ENCODE data around the gene SPG7.
"Not testable (repeated sequence)": the region's sequence is repeated elsewhere in the genome, so short reads cannot be mapped to it uniquely, and the experiment has no call there.

SPG7 gene

GRCh38 chr16:89575247-89576152, 67.3 kb downstream of the SPG7 start, which contains the start of gene CPNE7:
Gene CPNE7 (plus strand): TSS chr16:89575758. CDS start chr16:89575898, 140 bp downstream.
- in situ Hi-C loops (cut with MboI; ENCODE audit: low sequenced_read_pairs), result no loop called here

DNA sequence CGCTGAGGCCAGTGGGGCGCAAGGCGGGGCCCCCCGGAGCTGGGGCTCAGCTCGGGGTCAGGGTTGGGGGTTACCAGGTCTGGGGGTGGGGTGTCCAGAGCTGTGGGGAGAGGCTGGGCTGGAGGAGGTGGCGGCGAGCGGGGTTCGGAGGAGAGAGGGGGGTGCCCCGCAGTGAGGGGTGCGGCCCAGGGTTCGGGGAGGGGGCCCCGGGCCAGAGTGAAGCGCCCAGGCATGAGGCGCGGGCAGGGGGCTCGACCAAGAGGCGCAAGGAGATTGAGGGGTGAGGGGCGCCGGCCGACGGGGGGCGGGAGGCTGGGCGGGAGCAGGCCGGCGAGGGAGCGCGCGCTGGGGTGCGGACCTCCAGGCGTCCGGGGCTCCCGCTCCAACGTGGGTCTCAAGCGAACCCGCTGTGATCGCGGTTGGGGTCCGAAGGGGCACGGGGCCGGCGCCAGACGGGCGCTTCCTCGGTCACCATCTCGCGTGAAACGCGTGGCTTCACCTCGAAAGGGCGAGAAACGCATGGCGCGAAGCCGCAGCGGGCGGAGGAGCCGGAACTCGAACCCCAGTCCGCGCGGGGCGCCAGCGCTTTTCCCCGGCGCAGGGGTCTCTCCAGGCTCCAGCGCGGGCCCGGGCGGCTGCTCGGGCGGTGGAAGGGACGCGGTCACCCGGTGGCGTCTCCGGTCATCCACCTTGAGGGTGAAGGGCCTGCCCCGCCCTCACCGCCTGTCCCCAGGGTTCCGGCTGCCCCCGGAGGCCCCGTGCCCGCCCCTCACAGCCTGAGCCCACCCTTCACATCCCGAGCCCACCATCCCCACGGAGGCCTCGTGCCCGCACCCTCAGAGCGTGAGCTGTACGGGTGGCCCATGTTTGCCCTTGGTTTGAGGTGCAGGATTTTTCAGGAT, 68.2 kb downstream of the SPG7 start:
- in situ Hi-C loops (cut with MboI; ENCODE audit: low sequenced_read_pairs), result no loop called here

DNA sequence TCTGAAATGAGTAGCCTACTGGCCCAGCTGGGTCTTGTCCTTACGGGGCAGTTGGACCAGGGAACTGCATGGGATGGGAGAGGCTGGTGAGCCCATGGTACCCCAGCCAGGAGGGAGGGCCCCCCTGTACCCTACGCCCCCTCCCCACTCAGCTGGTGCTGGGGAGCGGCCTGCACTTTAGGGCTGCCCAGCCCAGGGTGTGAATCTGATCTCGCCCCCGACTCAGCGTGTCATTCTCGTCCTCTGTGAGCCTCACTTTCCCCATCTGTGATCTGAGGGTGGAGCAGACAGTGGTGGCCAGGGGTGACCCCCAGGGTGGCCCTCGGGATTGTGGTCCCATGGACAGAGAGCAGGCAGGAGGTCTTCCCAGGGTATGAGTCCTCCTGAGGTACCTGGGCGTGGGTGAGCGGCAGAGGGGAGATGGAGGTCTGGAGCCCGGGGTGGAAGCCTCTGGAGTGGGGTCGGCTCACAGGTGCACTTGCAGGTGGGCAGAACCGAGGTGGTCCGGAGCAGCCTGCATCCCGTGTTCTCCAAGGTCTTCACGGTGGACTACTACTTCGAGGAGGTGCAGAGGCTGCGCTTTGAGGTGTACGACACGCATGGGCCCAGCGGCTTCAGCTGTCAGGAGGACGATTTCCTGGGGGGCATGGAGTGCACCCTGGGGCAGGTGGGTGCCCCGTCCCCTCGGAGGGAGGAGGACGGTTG, 69.0 kb downstream of the SPG7 start:
- in situ Hi-C loops (cut with MboI; ENCODE audit: low sequenced_read_pairs), result no loop called here

GRCh38 chr16:89579351-89579750, 71.1 kb downstream of the SPG7 start:
- in situ Hi-C loops (cut with MboI; ENCODE audit: low sequenced_read_pairs), result no loop called here

GRCh38 chr16:89581045-89581695, 73.0 kb downstream of the SPG7 start:
- in situ Hi-C loops (cut with MboI; ENCODE audit: low sequenced_read_pairs), result no loop called here

DNA sequence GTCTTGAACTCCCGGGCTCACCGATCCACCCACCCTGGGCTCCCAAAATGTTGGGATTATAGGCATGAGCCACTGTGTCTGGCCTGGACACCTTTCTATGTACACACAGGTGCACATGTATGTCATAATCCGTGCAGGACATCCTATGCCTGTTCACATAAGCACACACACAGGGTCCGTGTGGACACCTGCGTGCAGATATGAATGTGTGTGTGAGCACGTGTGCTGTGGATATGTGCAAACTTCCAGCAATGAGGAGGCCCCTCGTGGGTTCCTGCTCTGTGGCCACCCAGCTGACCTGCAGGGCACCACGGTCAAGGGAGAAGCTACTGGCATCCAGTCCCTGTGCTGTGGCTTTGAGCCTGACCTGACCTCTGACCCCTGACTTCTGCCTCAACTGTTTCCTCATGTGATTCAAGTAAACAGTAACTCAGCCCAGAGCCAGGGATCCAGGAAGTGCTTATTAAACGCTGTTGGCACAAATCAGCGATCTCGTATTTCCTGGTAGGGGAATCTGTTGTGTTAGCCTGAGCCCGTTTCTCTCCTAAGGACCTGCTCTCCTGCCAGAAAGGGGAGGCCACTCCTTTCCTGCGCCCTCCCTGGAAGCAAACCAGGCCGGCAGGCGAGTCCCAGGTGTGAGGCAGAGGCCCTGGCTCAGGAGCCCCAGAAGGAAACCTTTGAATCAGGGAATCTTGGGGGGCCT, 73.8 kb downstream of the SPG7 start:
- in situ Hi-C loops (cut with MboI; ENCODE audit: low sequenced_read_pairs), result no loop called here

DNA sequence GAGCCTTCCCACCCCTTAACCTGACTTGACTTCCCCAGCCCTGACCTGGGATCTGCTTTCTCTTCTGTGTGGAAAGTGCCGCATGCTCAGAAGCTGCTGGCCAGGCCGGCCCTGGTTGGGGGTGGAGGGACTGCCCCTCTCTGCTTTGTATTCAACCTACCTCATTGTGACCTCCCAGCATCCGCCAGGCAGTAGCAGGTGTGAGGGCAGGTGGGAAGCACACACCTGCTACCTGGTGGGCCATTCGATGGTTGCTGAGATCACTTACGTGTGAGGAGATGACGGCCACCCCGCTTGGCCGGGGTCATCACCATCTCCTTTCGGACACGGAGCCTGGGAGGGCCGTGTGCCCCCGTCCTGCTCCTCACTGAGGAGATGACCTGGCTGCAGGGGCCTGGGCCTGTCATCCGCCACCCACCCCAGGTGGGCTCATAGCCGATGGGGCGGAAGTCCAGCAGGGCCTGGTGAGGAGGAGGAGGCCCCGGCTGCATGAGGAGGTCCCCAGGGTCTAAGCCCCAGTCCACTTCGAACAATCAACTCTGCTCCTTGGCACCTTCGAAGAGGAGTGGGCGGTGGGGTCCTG, 74.5 kb downstream of the SPG7 start:
- in situ Hi-C loops (cut with MboI; ENCODE audit: low sequenced_read_pairs), result no loop called here

- in situ Hi-C loops (cut with MboI; ENCODE audit: low sequenced_read_pairs), result no loop called here
Measured at GRCh38 chr16:89583197-89583894, 75.1 kb downstream of the SPG7 start.

DNA sequence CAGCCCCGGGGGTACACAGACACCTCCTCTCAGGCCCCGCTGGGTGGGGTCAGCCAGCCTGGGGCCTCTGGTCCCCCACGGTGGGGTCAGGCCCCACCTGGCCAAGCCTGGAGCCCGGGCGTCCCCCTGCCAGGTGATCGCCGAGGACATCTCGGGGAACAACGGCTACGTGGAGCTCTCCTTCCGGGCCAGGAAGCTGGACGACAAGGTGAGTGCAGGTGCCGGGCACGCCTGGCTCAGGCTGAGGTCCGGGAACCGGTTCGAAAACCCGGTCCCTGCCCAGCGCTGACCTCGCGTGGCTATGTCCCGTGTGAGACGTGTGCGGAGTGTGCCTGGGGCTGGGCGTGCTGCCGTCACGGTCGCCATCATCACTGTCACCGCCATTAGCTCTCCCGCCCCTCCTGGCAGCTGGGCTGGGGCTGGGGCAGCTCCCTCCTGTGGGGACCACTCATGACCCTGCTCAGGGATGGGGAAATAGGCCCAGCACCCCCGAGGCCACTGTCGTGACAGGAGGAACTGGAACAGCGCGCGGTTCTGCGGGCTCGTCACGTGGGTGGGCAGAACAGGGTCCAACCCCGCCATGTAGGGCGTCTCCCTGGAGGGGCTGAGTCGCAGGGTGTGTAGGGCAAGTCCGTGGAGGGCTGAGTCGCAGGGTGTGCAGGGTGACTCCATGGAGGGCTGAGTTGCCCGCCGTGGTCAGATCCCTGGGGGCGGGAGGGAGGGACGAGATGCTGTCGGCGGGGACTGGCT, 75.9 kb downstream of the SPG7 start:
- in situ Hi-C loops (cut with MboI; ENCODE audit: low sequenced_read_pairs), result no loop called here

DNA sequence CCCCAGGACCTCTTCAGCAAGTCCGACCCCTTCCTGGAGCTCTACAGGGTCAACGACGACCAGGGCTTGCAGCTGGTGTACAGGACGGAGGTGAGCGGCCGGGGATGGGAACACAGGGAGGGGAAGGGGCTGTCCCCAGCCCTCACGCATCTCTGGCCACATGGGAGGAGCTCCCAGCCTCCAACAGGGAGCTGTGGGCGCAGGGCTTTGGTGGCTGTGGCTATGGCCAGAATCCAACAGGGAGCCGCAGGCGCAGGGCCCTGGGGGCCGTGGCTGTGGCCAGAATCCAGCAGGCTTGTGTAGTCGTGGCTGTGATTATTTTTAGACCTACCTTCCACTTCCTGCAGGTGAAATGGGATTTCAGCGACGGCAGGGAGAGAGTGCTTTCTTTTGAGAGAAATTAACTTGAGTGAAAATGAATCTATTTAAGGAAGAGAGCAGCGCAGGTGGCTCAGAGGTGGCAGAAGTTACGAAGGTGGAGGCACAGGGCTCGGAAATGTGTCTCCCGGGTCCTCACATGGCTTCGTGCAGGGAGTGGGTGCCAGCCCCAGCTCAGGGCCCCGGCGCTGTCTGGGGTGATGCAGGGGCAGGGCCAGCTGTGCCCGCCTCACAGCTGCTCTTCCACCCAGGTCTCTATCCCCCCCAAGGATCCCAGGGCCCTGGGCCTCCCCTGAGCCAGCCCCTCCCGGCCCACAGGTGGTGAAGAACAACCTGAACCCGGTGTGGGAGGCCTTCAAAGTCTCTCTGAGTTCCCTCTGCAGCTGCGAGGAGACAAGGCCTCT, 76.8 kb downstream of the SPG7 start:
- in situ Hi-C loops (cut with MboI; ENCODE audit: low sequenced_read_pairs), result no loop called here

DNA sequence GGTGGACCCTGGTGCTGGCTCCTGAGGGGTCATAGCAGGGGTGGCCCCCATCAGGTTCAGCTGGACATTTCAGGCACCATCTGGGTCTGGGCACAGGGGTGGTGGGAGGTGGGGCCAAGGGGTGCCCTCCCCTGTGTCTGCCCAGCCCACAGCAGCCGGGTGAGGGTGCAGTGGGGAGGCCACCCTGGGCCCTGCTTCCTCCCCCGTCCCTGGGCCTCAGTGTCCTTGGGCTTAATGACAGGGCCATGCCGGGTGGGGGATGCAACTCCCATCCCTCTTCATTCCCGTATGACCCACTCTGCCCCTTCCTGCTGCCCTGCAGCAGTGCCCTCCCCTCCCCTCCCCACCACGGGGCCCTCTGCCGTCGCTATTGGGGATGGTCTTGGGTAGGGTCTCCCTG, 78.0 kb downstream of the SPG7 start:
- in situ Hi-C loops (cut with MboI; ENCODE audit: low sequenced_read_pairs), result no loop called here

DNA sequence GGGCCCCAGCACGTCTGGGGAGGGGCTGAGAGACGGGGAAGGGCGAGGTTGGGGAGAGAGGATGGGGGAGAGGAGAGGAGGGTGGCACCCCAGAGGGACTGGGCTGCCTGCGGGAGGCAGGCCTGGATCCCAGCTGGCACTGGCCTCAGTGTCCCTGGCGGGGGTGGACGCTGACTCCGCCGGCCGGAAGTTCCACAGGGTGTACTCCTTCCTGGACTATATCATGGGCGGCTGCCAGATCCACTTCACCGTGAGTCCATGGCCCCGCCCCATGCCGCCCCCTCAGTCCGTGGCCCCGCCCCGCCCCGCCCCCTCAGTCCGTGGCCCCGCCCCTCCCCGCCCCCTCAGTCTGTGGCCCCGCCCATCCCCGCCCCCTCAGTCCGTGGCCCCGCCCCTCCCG, 78.7 kb downstream of the SPG7 start:
- in situ Hi-C loops (cut with MboI; ENCODE audit: low sequenced_read_pairs), result no loop called here

DNA sequence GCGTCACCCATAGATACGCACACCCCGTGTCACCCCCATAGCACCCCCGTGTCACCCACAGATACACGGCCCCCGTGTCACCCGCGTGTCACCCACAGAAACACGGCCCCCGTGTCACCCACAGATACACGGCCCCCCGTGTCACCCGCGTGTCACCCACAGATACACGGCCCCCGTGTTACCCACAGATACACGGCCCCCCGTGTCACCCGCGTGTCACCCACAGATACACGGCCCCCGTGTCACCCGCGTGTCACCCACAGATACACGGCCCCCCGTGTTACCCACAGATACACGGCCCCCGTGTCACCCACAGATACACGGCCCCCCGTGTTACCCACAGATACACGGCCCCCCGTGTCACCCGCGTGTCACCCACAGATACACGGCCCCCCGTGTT, 79.5 kb downstream of the SPG7 start:
- in situ Hi-C loops (cut with MboI; ENCODE audit: low sequenced_read_pairs), result not testable (repeated sequence)

GRCh38 chr16:89588413-89589109, 80.4 kb downstream of the SPG7 start:
- in situ Hi-C loops (cut with MboI; ENCODE audit: low sequenced_read_pairs), result no loop called here

DNA sequence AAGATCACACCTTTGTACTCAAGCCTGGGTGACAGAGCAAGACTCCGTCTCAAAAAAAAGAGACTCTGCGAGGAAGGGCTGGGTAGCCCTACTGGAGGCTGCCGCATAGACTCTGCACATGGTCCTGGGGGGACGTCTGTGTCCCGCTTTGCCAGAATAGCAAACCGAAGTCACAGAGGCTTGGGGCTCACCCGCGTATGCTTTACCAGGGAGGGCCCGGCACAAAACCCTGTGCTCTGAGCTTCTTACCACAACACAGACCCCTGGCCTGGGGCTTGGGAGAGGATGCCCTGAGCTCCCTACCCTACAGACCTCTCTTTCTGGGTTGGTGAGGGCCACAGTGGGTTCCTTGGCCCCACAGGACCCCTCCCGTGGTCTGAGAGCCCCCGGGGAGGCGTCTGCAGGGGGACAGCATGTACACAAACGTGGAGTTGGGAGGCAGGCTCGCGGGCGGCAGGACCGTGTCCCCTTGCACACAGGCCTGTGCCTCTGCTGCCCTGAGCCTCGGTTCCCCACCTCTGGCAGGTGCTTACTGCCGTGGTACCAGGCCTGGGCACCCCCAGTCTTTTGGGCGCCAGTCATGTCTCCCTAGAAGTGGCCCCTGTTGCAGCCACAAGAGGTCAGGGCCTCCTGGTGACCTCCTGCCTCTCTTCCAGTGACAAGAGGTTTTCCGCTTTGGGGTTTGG, 81.2 kb downstream of the SPG7 start:
- in situ Hi-C loops (cut with MboI; ENCODE audit: low sequenced_read_pairs), result no loop called here

- in situ Hi-C loops (cut with MboI; ENCODE audit: low sequenced_read_pairs), result no loop called here
Measured at GRCh38 chr16:89593841-89594240, 85.6 kb downstream of the SPG7 start.

Measured in HL-60/S4 treated with retinoic acid at 250 ng/mL for 4 days and 3 days (cell line).